ENCODE results near the gene C1QL2.

- TF ChIP-seq SUZ12 (IDR thresholded peaks at IDR 0.05), result no peak
- no peak for TF ChIP-seq SP1 (IDR thresholded peaks at IDR 0.05)
- no peak for TF ChIP-seq PKNOX1 (IDR thresholded peaks at IDR 0.05)
- no peak for TF ChIP-seq TARDBP (IDR thresholded peaks at IDR 0.05)
- TF ChIP-seq NFRKB (IDR thresholded peaks at IDR 0.05), result no peak
- no peak for TF ChIP-seq ELF4 (IDR thresholded peaks at IDR 0.05)
- TF ChIP-seq HDGF (IDR thresholded peaks at IDR 0.05; ENCODE audit: borderline replicate concordance), result no peak
- no peak for TF ChIP-seq BHLHE40 (IDR thresholded peaks at IDR 0.05; ENCODE audit: borderline replicate concordance)
- no peak for TF ChIP-seq ZNF384 (IDR thresholded peaks at IDR 0.05)
These were observed 46.3 kb downstream of the C1QL2 start for GRCh38 chr2:119112230-119112629.
